ENCODE results near the gene HOXC4.
A peak's percentile ranks its signal among the peaks of the same experiment; 100 is the strongest.

Gene HOXC4

GRCh38 chr12:54028314-54029201 is 25.1 kb upstream of the HOXC4 start, which contains the start of gene HOXC6:
Gene HOXC6, plus strand, starts transcription at chr12:54028440. Its CDS starts 82 bp downstream, at chr12:54028522.
- no peak for DNase-seq (ENCODE audit: low read depth in 3 of 3)

GRCh38 chr12:54029529-54030441 is 23.9 kb upstream of the HOXC4 start:
- no peak for DNase-seq (ENCODE audit: low read depth in 3 of 3)

- no peak for DNase-seq (ENCODE audit: low read depth in 3 of 3)
Observed at GRCh38 chr12:54030442-54030801, 23.2 kb upstream of the HOXC4 start.

- DNase-seq (ENCODE audit: low read depth in 3 of 3): no peak
Observed at GRCh38 chr12:54030889-54031471, 22.7 kb upstream of the HOXC4 start.

GRCh38 chr12:54031480-54031879 is 22.2 kb upstream of the HOXC4 start:
- no peak for DNase-seq (ENCODE audit: low read depth in 3 of 3)

GRCh38 chr12:54032086-54032619 is 21.5 kb upstream of the HOXC4 start:
- DNase-seq (ENCODE audit: low read depth in 3 of 3): no peak

GRCh38 chr12:54032627-54033100 is 21.0 kb upstream of the HOXC4 start, which contains the start of gene HOXC5:
Gene HOXC5, plus strand, starts transcription at chr12:54033050. Its CDS starts 73 bp downstream, at chr12:54033123.
- DNase-seq (ENCODE audit: low read depth in 3 of 3): peak; percentile 28 to 34 (median 31)

- no peak for DNase-seq (ENCODE audit: low read depth in 3 of 3)
Observed at GRCh38 chr12:54033106-54033979, 20.3 kb upstream of the HOXC4 start.

GRCh38 chr12:54033980-54034784 is 19.5 kb upstream of the HOXC4 start:
- DNase-seq (ENCODE audit: low read depth in 3 of 3): no peak

GRCh38 chr12:54034785-54035310 is 18.8 kb upstream of the HOXC4 start:
- DNase-seq (ENCODE audit: low read depth in 3 of 3): no peak

- DNase-seq (ENCODE audit: low read depth in 3 of 3): no peak
Observed at GRCh38 chr12:54035568-54036264, 17.9 kb upstream of the HOXC4 start.

GRCh38 chr12:54036620-54037359 is 16.8 kb upstream of the HOXC4 start:
- DNase-seq (ENCODE audit: low read depth in 3 of 3): no peak

- DNase-seq (ENCODE audit: low read depth in 3 of 3): no peak
Observed at GRCh38 chr12:54037360-54038283, 16.0 kb upstream of the HOXC4 start.

GRCh38 chr12:54038284-54038870 is 15.3 kb upstream of the HOXC4 start:
- no peak for DNase-seq (ENCODE audit: low read depth in 3 of 3)

- no peak for DNase-seq (ENCODE audit: low read depth in 3 of 3)
Observed at GRCh38 chr12:54038871-54039414, 14.7 kb upstream of the HOXC4 start.

GRCh38 chr12:54039417-54040147 is 14.1 kb upstream of the HOXC4 start:
- no peak for DNase-seq (ENCODE audit: low read depth in 3 of 3)
